Measurements from ENCODE around the gene TUBAL3. TPM values are rescaled to one million over a fixed set of nuclear protein-coding genes. Genes with fewer than 3 reads are reported as not detected.

The TUBAL3 gene
- total RNA-seq, 1 experiment from 2014 or later, result not detected

DNA sequence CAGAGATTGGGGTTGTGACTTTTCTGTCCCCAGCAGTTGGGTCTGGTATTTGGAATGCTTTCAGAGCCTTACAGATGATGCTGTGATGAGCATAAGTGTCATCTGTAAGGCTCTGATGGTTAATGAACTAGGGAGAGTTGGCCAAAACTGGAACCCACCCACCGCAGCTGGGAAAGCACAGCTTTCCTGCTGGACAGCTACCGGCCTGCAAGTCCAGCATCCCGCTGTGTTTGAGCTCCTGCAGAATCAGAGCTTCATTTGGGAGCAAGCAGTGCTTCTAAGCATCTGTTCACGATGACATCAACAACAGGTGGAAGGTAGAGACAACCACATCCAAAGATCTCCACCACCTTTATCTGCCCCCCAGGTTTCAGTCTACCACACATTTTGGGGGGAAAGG is 28.2 kb downstream of the TUBAL3 start:
- no peaks in the 10 kb centered on the region for H3K4me1 ChIP-seq (ENCODE audit: control insufficient read depth, insufficient read depth, low read length)
- TF ChIP-seq, protein P1, sequence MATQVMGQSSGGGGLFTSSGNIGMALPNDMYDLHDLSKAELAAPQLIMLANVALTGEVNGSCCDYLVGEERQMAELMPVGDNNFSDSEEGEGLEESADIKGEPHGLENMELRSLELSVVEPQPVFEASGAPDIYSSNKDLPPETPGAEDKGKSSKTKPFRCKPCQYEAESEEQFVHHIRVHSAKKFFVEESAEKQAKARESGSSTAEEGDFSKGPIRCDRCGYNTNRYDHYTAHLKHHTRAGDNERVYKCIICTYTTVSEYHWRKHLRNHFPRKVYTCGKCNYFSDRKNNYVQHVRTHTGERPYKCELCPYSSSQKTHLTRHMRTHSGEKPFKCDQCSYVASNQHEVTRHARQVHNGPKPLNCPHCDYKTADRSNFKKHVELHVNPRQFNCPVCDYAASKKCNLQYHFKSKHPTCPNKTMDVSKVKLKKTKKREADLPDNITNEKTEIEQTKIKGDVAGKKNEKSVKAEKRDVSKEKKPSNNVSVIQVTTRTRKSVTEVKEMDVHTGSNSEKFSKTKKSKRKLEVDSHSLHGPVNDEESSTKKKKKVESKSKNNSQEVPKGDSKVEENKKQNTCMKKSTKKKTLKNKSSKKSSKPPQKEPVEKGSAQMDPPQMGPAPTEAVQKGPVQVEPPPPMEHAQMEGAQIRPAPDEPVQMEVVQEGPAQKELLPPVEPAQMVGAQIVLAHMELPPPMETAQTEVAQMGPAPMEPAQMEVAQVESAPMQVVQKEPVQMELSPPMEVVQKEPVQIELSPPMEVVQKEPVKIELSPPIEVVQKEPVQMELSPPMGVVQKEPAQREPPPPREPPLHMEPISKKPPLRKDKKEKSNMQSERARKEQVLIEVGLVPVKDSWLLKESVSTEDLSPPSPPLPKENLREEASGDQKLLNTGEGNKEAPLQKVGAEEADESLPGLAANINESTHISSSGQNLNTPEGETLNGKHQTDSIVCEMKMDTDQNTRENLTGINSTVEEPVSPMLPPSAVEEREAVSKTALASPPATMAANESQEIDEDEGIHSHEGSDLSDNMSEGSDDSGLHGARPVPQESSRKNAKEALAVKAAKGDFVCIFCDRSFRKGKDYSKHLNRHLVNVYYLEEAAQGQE (IDR thresholded peaks at IDR 0.05; ENCODE audit: insufficient read depth in 1 of 2, low read depth in 2 of 2, low read length in 1 of 2), result peak; percentile 31 to 47; a peak in 2 of 4 replicates
- no peak for TF ChIP-seq TCF7L2 (IDR thresholded peaks at IDR 0.05; ENCODE audit: low read depth, low read length)
- BruUV-seq (replicated peaks), result no TSS peak
- CTCF ChIA-PET, result no interaction called here
- ATAC-seq, result no peak
- no peak overlapping the region for H3K27ac ChIP-seq (ENCODE audit: low read length)
- no peaks in the 10 kb centered on the region for H3K27me3 ChIP-seq (ENCODE audit: control insufficient read depth, insufficient read depth, low read length)
- POLR2A ChIA-PET, result no interaction called here
- H3K4me3 ChIP-seq (ENCODE audit: low read depth in 2 of 2, low read length in 2 of 2), result no peak overlapping the region
- no peaks in the 10 kb centered on the region for H3K9me3 ChIP-seq (ENCODE audit: control insufficient read depth, insufficient read depth, low read depth, low read length)
- no peaks in the 10 kb centered on the region for H3K36me3 ChIP-seq (ENCODE audit: control insufficient read depth, insufficient read depth, low read length)
- in situ Hi-C loops (cut with HindIII; ENCODE audit: low pct_unique_long_range_greater_than_20kb, low sequenced_read_pairs) (no loop called here), intact Hi-C loops (cut with micrococcal nuclease; ENCODE audit: unreplicated experiment) (no loop called here)
- DNase-seq (ENCODE audit: low read depth, low spot score), result no peak

DNA sequence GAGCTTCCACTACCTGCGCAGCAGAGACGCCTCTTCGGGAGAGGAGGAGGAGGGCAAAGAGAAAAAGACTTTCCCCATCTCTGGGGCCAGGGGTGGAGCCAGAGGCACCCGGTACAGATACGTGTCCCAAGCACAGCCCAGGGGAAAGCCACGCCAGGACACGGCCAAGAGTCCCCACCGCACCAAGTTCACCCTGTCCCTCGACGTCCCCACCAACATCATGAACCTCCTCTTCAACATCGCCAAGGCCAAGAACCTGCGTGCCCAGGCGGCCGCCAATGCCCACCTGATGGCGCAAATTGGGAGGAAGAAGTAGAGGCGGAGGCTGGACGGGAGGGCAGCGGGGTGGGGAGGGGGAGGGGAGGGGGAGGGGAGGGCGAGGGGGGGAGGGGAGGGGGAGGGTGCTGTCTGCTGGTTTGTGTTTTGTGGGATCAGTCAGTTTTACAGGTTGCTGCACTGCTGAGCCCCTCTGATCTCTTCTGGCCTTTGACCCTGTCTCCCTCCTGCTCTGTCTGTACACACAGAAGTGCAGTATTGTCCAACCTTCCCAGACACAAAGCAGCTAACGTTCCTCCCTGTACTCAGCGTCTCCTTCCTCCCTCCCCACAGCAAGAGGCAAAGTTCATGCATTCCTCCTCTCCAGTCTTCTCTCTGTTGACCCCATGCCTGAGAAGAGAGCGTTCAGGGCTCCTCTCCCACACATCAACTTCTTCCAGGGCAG is 30.6 kb downstream of the TUBAL3 start:
- Histone ChIP-seq H3K9me3 (ENCODE audit: control insufficient read depth, insufficient read depth, low read depth, low read length) (no peaks in the 10 kb centered on the region), H3K4me3 (ENCODE audit: low read depth in 2 of 2, low read length in 2 of 2) (no peak overlapping the region), H3K36me3 (ENCODE audit: control insufficient read depth, insufficient read depth, low read length) (no peaks in the 10 kb centered on the region), H3K27ac (ENCODE audit: low read length) (no peak overlapping the region), H3K4me1 (ENCODE audit: control insufficient read depth, insufficient read depth, low read length) (no peaks in the 10 kb centered on the region), H3K27me3 (ENCODE audit: control insufficient read depth, insufficient read depth, low read length) (no peaks in the 10 kb centered on the region)
- no TSS peak for BruUV-seq (replicated peaks)
- DNase-seq (ENCODE audit: low read depth, low spot score) (no peak), ATAC-seq (no peak)
- TF ChIP-seq POLR2AphosphoS5 (IDR thresholded peaks at IDR 0.05; ENCODE audit: low read depth, low read length) (no peak), SIN3A (IDR thresholded peaks at IDR 0.05; ENCODE audit: borderline replicate concordance, insufficient read depth, low read depth, low read length) (no peak), TCF7L2 (IDR thresholded peaks at IDR 0.05; ENCODE audit: low read depth, low read length) (no peak)
- TF ChIP-seq, protein P1 (IDR thresholded peaks at IDR 0.05; ENCODE audit: insufficient read depth in 1 of 2, low read depth in 2 of 2, low read length in 1 of 2), result no peak
- TF ChIP-seq, protein P2, sequence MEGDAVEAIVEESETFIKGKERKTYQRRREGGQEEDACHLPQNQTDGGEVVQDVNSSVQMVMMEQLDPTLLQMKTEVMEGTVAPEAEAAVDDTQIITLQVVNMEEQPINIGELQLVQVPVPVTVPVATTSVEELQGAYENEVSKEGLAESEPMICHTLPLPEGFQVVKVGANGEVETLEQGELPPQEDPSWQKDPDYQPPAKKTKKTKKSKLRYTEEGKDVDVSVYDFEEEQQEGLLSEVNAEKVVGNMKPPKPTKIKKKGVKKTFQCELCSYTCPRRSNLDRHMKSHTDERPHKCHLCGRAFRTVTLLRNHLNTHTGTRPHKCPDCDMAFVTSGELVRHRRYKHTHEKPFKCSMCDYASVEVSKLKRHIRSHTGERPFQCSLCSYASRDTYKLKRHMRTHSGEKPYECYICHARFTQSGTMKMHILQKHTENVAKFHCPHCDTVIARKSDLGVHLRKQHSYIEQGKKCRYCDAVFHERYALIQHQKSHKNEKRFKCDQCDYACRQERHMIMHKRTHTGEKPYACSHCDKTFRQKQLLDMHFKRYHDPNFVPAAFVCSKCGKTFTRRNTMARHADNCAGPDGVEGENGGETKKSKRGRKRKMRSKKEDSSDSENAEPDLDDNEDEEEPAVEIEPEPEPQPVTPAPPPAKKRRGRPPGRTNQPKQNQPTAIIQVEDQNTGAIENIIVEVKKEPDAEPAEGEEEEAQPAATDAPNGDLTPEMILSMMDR (IDR thresholded peaks at IDR 0.05), result no peak
- in situ Hi-C loops (cut with HindIII; ENCODE audit: low pct_unique_long_range_greater_than_20kb, low sequenced_read_pairs), result no loop called here
- ChIA-PET CTCF (no interaction called here), POLR2A (no interaction called here)
- intact Hi-C loops (cut with micrococcal nuclease; ENCODE audit: unreplicated experiment), result no loop called here

Data from Panc1 (cell line).